ENCODE measurements around the gene SIX5.
"Not testable (repeated sequence)": the region's sequence is repeated elsewhere in the genome, so short reads cannot be mapped to it uniquely, and the experiment has no call there.

SIX5 gene

DNA sequence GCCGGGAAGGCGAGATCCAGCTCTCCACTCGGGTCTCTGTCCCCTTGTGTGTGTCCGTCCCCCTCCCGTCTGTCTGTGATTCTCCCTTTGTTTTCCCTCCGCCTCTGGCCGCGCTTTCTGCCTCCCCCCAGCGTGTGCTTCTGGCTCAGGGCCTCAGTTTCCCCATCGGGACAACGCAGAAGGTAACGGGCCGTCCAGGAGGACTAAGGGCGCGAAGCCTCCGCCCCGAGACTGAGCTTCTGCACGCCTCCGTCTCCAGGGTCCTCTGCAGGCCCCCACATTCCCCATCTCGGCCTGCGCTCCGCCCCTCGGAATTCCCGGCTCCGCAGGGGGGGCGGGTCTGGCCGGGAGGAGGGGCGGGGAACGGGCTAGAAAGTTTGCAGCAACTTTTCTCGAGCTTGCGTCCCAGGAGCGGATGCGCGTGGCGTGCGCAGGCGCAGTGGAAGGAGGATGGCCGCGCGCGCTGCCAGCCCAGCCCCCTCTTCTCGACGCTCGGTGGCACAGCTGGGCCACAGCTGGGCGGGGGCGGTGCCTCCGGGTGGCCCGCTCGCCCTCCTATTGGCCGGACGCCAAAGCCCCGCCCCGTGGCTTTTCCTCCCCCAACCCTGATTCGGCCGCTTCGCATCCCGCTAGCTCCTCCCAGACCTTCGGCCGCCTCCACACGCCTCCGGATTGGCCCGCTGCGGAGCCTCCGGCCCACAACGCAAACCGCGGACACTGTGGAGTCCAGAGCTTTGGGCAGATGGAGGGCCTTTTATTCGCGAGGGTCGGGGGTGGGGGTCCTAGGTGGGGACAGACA lies at the start of gene SIX5:
Gene SIX5, minus strand, starts transcription at position 269 of the 799 bp plus-strand sequence. CDS start 408 bp downstream, outside the sequence.
- DNase-seq (ENCODE audit: low read depth) = peak; percentile 88

DNA sequence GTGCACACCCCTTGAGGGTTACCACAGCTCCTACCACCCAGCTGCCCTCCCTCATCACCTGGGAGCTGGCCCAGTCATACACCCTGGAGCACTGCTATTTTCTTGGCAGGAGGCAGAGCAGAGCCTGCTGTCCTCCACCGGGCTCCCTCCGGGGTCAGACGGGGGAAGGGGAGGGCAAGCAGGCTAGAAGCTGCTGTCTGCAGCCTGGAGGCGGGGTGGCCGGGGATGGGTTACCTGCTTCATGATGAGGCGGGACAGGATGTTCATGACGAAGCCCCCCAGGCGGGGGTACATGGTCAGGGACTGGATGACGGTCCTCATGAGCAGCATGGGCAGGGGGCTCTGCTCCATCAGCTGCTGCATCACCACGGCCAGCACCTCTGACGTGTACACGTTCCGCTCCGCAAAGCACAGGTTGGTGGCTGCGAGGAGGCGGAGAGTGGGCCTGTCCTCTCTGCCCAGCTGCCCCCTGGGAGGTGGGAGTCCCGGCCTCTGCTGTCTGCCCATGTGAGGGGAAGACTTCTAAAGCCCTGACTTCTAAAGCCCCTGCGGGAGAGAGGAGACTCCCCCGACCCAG lies 48.8 kb upstream of the SIX5 start:
- no peak for DNase-seq (ENCODE audit: low read depth)

DNA sequence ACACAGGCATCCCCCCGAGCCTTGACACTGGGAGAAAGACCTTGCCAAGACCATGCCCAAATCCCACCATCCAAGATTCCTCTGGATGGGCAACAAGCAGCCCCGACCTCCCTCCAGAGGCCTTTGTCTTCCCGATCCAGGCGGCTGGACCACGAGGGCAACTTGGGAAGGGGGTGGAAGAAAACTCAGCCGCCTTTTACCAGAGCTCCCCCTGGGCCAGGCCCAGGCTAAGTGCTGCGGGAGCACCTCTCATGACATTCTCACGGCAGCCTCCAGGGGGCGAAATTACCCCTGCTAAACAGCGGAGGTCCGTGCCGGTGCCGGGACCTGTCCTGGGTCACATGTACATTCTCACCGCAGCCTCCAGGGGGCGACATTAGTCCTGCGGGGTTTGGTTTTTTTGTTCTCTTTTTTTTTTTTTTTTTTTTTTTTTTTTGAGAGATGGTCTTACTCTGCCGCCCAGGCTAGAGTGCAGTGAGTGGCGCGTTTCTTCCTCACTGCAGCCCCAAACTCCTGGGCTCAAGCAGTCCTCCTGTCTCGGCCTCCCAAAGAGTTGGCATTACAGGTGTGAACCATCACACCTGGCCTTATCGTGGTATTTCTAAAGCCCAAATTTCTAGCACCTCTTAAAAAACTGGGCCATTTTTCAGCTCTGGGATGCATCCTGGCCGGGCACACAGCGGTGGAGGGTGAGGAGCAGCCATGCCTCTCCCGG lies 48.1 kb upstream of the SIX5 start:
- peak; percentile 98 for DNase-seq (ENCODE audit: low read depth)

DNA sequence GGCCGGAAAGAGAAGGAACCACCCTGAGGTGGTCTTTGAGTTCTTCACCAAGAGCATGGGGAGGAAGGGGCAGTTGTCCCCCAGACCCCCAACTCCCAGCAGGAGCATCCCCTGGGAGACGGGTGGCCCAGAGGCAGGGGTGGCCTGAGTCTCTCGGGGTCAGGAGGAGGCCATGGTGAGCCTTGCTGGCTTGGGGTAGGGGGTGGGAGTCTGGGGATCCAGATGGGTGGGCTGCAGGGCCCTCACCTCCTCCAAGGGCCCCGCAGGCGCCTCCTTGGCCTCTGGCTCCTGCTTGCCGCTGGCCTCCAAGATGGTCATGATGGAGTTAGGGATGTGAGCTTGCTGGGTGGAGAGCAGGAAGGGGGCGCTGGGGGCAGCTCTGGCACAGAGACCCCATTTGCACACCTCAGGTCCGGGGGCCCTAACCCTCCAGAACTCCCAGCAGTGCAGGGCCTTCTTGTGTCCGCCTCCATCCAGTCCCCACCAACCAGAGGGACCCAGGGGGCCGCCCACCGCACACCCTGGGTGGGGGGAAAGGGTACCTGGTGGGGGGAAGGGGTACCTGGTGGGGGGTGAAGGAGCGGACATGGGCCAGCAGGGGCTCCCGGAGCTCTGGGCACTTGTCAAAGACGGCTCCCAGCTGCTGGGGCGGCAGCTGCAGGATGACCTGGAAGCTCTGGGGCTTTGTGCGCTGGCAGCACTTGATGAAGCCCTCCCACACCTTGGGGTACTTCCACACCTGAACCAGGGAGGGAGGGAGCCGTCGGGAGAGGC lies 47.4 kb upstream of the SIX5 start:
- DNase-seq (ENCODE audit: low read depth) = no peak

DNA sequence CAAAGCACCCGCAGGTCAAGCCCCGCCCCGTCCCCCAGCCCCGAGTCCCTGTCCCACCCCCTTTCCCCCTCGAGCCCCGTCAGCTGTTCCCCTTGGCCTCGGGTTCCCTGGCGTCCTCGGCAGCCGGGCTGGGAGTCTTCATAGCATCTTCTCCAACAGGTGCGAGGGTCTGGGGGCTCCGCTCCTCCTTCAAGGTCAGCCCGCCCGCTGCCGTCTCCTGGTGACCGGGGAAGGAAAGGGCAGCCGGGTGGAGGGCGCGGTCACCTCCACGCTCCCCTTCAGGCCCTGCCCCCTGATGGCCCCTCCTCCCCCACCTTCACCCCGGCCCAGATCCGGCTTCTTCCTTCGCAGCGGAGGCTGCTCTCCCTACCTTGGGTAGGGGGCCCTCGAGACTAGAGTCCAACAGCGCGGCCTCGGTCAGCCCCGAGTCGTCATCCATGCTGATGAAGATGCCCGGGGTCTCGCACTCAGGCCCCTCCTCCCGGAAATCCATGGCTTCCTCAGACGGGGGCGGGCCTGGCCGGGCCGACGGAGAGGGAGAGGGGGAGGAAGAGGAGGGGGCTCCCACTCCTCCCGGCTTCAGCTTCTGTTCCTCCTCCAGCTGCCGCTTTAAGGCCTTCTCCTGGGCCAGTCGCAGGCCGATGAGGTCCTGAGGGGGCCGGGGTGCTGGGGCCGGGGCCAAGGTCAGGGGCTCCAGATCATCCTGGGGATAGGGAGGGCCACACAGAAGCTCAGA lies 46.6 kb upstream of the SIX5 start:
- DNase-seq (ENCODE audit: low read depth) = no peak

DNA sequence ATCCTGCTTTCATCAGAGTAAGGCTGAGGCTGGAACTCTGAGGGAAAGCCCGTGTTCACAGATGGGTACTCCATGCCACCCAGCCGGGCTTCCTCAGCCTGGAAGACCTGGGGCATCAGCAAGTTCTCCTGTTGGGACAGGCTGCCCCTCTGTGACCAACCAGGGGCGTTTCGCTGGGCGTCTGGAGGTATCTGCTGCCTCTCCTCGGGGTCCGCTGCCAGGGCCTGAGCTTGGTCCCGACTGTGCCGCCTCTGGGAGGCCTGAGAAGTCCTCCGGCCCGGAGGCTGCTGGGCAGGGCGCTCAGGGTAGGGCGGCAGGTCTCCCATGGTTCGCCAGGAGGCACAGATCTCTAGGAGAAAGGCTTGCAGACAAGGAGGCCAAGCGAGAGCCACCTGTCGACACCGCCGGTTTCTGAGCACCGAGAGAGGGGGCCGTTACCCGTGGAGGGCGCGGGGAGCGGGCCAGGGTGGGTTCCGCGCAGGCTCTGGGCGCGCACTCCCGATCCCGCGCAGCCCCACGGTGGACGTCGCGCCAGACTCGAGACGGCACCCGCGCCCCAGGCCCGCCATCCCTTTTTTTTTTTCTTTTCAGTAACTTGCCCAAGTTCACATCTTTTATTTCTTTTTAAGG lies 45.9 kb upstream of the SIX5 start, which contains the start of gene RSPH6A:
Gene RSPH6A, minus strand, starts transcription at position 458 of the 630 bp plus-strand sequence. Its CDS starts 132 bp downstream, at position 326.
- DNase-seq (ENCODE audit: low read depth) = no peak

DNA sequence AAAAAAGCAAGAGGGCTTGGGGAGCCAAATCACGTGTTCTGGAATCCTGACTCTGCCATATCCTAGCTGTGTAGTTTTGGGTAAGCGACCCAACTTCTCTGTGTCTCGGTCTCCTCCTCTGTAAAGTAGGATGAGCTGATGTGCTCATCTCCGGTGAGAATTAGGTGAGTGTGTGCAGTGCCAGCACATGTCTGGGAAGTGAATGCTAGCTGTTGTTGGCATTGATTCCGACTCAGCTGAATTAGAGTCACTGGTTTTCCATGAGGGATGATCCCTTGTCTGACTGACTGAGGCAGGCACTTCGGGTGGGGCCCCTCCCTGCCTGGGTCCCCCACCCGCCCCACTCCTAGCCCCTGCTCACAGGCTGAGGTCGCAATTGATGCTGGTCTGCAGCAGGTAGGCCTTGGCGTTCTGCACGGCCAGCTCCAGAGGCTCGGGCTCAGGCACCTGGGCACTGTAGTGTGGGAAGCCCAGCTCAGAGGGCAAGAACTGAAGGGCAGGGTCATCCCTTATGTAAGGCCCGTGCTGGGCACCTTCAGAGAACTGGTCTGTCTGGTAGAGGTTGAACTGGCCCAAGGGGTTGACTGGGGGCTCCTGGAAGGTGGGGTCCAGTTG lies 45.2 kb upstream of the SIX5 start:
- no peak for DNase-seq (ENCODE audit: low read depth)

DNA sequence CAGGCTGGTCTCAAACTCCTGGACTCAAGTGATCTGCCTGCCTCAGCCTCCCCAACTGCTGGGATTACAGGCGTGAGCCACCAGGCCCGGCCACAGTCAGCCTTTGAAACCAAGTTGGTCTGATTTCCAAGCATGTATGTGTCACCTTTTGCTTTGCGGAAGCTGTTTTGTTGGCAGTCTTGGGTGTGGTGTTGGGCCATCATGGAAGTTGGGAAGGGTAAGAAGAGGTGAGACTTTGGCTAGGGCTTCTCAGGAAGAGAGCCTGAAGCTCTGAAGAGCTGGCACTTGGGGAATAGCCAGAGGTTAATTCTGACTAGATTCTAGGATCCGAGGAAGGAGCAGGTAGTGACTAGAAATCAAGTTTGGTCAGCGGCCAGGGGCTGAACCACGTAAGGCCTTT lies 43.2 kb upstream of the SIX5 start:
- DNase-seq (ENCODE audit: low read depth) = no peak

DNA sequence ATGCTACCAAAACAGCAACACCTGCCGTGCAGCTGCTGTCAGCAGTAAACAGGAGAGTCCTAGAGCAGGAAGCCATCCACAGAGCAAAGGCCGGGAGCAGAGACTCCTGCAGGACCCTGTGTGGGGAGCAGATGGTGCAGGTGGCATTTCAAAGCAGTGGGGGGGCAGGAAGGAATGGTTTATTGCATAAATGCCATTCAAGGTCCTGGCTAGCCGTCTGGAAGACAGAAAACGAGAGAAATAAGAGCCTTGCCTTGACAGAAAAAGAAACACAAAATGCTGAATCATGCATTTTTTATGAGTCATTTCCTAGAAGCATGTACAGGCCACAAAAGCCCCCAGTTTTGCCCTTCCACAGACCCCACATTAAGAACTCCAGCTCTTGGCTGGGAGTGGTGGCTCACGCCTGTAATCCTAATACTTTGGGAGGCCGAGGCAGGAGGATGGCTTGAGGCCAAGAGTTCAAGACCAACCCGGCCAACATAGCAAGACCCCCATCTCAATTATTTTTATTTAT lies 40.6 kb upstream of the SIX5 start:
- no peak for DNase-seq (ENCODE audit: low read depth)

DNA sequence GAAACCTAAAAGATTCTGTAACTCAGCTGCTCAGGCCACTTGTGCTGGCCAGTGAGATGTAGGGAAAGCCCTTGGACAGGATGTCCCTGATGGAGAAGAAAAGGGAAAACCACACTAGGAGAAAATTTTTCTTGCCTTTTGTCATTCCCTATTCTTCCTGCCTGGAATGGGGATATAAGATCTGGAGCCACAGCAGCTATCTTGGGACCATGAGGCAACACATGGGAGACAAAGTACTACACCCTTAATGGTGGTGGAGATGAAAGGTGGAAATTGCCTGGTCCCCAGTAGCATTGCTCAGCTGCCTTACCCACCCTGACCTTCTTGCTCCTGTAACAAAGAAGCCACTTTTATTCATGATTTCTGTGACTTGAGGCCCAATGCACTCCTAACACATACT lies 36.7 kb upstream of the SIX5 start:
- DNase-seq (ENCODE audit: low read depth) = no peak

DNA sequence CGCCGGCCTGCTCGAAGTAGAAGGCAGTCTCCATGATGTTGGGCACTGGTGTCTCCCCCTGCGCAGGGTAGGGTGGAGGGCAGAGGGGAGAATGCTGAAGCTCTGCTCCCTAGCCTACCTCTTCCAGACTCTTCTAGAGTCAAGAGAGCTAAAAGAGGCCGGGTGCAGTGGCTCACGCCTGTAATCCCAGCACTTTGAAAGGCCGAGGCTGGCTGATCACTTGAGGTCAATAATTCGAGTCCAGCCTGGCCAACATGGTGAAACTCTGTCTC lies 35.8 kb upstream of the SIX5 start:
- no peak for DNase-seq (ENCODE audit: low read depth)

DNA sequence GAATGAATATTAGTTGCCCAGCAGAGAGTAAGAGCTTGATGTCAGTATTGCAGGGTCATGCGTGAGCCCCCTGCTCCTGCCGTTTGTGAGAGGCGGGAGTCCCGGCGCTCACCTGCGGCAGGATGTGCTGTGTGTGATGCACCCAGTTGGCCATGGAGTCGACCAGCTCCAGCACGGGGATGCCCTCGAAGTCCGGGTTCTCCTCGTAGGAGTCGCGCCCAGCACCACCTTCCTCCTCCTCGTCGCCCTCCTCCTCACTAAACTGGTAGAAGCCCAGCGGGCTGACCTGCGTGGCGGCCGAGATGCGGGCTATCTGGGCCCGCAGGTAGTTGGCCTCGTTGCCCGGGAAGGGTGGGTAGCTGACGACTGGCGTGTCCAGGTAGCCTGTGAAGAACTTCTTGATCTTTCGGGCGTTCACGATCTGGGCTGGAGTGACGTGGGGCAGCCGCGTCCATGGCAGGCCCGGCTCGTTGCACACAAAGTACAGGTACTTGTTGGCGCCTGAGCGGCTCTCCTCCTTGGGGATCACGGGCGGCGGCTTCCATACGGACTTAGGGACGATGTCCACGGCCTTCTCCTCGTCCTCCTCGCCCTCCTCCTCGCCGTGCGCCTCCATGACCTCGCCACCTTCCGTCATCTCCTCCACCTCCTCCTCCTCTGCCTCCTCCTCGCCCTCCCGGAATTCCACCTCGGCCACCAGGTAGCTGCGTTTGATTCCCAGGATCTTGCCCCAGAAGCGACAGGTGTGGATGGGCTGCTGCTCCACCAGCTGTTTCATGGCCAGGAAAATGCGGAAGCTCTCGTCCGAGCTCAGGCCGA lies 35.3 kb upstream of the SIX5 start:
- no peak for DNase-seq (ENCODE audit: low read depth)

DNA sequence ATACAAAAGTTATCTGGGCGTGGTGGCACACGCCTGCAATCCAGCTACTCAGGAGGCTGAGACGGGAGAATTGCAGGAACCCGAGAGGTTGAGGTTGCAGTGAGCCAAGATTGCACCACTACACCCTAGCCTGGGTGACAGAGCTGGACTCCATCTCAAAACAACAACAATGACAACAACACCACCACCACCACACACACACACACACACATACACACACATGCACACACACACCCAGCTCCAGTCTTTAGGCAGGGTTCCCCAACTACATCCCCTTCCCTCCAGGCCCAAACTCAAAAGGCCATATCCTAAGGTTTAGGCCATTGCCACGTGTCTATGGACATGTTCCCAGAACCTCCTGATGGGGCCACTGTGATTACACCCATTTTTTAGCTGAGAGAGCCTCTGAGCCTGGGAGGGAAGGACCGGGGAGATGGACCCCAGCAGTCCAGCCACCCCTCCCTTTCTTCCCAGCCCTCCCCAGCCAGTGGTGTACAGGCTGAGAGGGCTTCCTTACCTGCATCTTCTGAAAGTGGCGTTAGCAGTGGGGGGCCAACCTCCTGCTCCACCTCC lies 32.6 kb upstream of the SIX5 start:
- no peak for DNase-seq (ENCODE audit: low read depth)

DNA sequence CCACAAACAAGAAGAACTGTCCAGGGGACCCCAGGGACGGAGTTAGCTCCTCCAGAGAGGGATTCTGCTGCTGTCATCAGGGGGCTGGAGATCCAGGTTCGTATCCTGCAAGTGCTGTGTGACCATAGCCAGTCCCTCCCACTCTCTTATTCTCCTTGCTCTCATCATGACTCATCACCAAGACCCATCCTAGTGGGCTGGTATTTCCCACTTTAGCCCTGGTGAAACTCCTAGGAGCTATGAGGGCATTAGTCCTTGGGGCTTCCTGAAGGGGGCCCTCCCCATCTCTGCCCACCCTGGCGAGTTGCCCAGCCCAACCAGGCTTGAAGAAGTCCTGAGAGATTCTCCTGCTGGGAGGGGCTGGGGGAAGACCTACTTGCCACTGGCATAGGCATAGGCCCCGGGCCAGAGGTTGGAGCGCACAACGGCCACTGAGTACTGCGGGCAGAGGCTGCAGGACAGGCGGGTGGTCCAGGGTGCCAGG lies 31.1 kb upstream of the SIX5 start:
- DNase-seq (ENCODE audit: low read depth) = no peak

DNA sequence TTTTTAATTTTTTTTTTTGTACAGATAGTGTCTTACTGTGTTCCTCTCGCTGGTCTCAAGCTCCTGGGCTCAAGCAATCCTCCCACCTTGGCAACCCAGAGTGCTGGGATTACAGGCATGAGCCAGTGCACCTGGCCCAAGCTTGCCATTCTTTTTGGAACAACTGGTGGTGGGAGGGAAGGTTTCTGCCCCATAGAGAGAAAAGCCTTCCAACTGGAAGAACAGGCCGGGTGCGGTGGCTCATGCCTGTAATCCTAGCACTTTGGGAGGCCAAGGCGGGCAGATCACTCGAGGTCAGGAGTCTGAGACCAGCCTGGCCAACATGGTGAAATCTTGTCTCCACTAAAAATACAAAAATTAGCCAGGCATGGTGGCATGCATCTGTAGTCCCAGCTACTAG lies 30.5 kb upstream of the SIX5 start:
- DNase-seq (ENCODE audit: low read depth) = not testable (repeated sequence)

DNA sequence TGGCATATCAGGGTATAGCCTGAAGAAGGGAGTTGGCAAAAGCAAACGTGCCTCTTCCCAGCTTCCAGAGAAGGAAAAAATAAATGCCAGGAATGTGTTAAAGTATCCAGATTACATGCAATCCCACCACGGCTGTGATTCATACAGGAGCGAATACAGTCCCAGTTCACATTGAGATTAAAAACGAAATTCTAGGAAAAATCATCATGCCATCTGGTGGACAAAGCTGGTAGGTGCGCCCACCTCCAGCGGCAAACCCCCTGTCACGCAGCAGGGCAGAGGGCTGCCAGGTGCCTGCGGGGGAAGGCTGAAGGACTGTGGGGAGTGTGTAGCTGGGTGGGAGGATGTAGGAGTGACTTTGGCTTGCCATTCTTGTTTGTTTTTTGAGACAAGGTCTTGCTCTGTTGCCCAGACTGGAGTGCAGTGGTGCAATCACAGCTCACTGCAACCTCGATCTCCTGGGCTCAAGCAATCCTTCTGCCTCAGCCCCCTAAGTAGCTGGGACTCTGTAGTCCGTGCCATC lies 30.0 kb upstream of the SIX5 start:
- peak; percentile 23 for DNase-seq (ENCODE audit: low read depth)

DNA sequence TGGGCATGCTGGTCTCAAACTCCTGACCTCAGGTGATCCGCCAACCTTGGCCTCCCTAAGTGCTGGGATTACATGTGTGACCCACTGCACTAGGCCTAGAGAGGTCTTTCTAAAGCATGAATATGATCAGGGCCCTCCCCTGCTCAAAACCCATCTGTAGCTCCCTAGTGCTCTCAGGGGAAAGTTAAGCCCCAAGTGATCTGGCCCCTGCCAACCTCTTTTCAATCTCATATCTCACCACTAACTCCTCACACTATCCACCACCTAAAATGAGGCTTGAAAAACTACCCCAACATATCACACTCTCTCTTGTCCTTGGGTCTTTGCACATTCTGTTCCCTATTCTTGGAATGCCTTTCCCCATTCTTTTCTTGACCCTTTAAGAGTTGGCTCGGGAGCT lies 25.6 kb upstream of the SIX5 start:
- DNase-seq (ENCODE audit: low read depth) = no peak

DNA sequence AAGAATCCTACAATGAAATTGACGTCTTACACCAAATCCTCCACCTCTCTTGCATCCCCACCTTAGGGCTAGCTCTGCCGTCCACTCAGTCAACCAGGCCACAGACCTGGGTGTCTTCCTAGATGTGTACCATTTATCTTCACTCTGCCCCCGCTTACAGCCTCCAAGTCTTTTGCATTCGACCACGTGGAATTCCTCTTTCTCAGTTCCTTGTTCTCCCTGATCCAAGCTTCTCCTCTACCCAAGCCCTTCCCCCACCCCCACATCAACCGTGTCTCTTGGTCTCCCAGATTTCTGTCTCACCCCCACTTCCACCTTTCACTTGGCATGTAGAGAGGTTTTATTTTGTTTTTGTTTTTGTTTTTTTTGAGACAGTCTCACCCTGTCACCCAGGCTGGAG lies 24.8 kb upstream of the SIX5 start:
- no peak for DNase-seq (ENCODE audit: low read depth)

DNA sequence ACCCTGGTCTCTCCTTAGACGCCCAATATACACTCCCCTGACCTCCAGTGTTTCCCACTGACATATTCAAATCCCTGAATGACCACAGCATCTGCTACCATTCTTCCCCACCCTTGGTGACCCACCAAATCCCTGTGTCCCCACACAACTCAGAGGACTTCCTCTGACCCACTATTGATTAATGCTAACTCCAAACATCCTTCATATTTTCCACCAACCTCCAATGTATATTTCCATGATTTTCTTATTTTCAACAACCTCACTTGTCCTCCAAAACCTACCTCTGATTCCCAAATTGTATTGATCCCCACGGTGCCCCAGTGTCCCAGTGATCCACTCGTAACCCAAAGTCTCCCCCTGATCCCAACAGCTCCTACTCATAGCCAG lies 24.1 kb upstream of the SIX5 start:
- no peak for DNase-seq (ENCODE audit: low read depth)

Data from stimulated activated CD8-positive, alpha-beta memory T cell treated with anti-CD3 and anti-CD28 coated beads, Interleukin-7, amount 100 ng/mL, for 24 hours (primary cell).